Panc1 (cell line): Measurements from ENCODE around the gene RGS3.

Experiments
- POLR2AphosphoS5 ChIP-seq: IDR thresholded peaks from 2 replicates; pipeline ENCODE4 v1.6.1; 2012; ENCODE audit warnings: mild to moderate bottlenecking, low read depth, low read length, moderate library complexity
- REST ChIP-seq, 2 experiments: IDR thresholded peaks; 2 replicates each; pipeline ENCODE4 v1.6.1; 2011 to 2012; ENCODE audit warnings: low read depth in 2 of 2, control low read depth in 1 of 2, low read length in 1 of 2, mild to moderate bottlenecking in 1 of 2, moderate library complexity in 1 of 2; ENCODE audit not compliant: insufficient read depth in 1 of 2
- SIN3A ChIP-seq: IDR thresholded peaks from 2 replicates; pipeline ENCODE4 v1.6.1; 2012; ENCODE audit warnings: low read depth, mild to moderate bottlenecking, low read length, moderate library complexity, borderline replicate concordance; ENCODE audit not compliant: insufficient read depth
- TCF7L2 ChIP-seq: IDR thresholded peaks from 2 replicates; pipeline ENCODE4 v1.6.1; 2011; ENCODE audit warnings: mild to moderate bottlenecking, low read depth, low read length, inconsistent platforms
- TF ChIP-seq, protein P1 (sequence below): fragments of 450-650 bp; IDR thresholded peaks from 2 replicates; pipeline ENCODE4 v1.5.1; 2017; ENCODE audit warnings: mild to moderate bottlenecking

GRCh38 chr9:113598451-113598850 is 134.9 kb downstream of the RGS3 start:
- no peak for TF ChIP-seq POLR2AphosphoS5
- TF ChIP-seq, protein P1, sequence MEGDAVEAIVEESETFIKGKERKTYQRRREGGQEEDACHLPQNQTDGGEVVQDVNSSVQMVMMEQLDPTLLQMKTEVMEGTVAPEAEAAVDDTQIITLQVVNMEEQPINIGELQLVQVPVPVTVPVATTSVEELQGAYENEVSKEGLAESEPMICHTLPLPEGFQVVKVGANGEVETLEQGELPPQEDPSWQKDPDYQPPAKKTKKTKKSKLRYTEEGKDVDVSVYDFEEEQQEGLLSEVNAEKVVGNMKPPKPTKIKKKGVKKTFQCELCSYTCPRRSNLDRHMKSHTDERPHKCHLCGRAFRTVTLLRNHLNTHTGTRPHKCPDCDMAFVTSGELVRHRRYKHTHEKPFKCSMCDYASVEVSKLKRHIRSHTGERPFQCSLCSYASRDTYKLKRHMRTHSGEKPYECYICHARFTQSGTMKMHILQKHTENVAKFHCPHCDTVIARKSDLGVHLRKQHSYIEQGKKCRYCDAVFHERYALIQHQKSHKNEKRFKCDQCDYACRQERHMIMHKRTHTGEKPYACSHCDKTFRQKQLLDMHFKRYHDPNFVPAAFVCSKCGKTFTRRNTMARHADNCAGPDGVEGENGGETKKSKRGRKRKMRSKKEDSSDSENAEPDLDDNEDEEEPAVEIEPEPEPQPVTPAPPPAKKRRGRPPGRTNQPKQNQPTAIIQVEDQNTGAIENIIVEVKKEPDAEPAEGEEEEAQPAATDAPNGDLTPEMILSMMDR: no peak
- TF ChIP-seq REST (IDR thresholded peaks at IDR 0.05; ENCODE audit: insufficient read depth in 1 of 2, low read depth in 2 of 2, low read length in 1 of 2): no peak
- no peak for TF ChIP-seq SIN3A
- no peak for TF ChIP-seq TCF7L2
